Lung (tissue), 12 donors: ENCODE data around the gene ACOT12. TPM values are rescaled to one million over a fixed set of nuclear protein-coding genes. Genes with fewer than 3 reads are reported as not detected.

Experiments
- ATAC-seq: fragments of 200-7000 bp; cut with Tn5 transposase; one replicate; pipeline ENCODE4 v1.9.1; 2020; ENCODE audit warnings: moderate number of reproducible peaks; ENCODE audit not compliant: insufficient read depth, low FRiP score
- DNase-seq, 3 donors: peaks; one replicate each; pipeline ENCODE4 v3.0.0-alpha.2; 2013 to 2017
- H3K27ac ChIP-seq, 2 donors: one replicate each; pipeline ENCODE4 v1.5.1; 2013; ENCODE audit warnings: mild to moderate bottlenecking in 2 of 2, moderate library complexity in 2 of 2, control low read depth in 1 of 2, inconsistent platforms in 1 of 2, low read depth in 1 of 2, low read length in 1 of 2
- H3K27me3 ChIP-seq, 3 donors: one replicate each; pipeline ENCODE4 v1.5.1; 2013; ENCODE audit warnings: low read length in 2 of 3; ENCODE audit not compliant: control insufficient read depth in 3 of 3, insufficient read depth in 3 of 3
- H3K36me3 ChIP-seq, 4 donors: one replicate each; pipeline ENCODE4 v1.5.1; 2013; ENCODE audit warnings: low read length in 4 of 4, mild to moderate bottlenecking in 1 of 4, moderate library complexity in 1 of 4; ENCODE audit not compliant: control insufficient read depth in 4 of 4, insufficient read depth in 4 of 4
- H3K4me1 ChIP-seq, 5 donors: one replicate each; pipeline ENCODE4 v1.5.1; 2013; ENCODE audit warnings: low read length in 5 of 5, mild to moderate bottlenecking in 2 of 5, moderate library complexity in 1 of 5; ENCODE audit not compliant: control insufficient read depth in 5 of 5, insufficient read depth in 5 of 5
- H3K4me3 ChIP-seq: one replicate; pipeline ENCODE4 v1.5.1; 2013; ENCODE audit warnings: mild to moderate bottlenecking, control low read depth, moderate library complexity
- H3K9ac ChIP-seq, 2 donors: one replicate each; pipeline ENCODE4 v1.5.1; 2013; ENCODE audit warnings: low read length in 2 of 2, control low read depth in 1 of 2; ENCODE audit not compliant: insufficient read depth in 1 of 2
- H3K9me3 ChIP-seq, 4 donors: one replicate each; pipeline ENCODE4 v1.5.1; 2013; ENCODE audit warnings: low read length in 3 of 4, mild to moderate bottlenecking in 1 of 4, moderate library complexity in 1 of 4; ENCODE audit not compliant: control insufficient read depth in 4 of 4, insufficient read depth in 3 of 4
- CTCF ChIP-seq: IDR thresholded peaks from 2 replicates; pipeline ENCODE4 v1.5.1; 2012; ENCODE audit warnings: mild to moderate bottlenecking; ENCODE audit errors: control extremely low read depth, extremely low read depth
- WGBS, 2 donors: extraction: QIAGEN DNeasy Blood & Tissue Kit; methylation state at CpG; one replicate each; pipeline ENCODE4 v1.1.7; 2013; 5-methylcytosine and 5-hydroxymethylcytosine counted together
- polyA plus RNA-seq, 2 donors: library from polyadenylated mRNA; stranded (reverse); fragments of 200-250 nt; gene quantifications; one replicate each; pipeline ENCODE4 v1.2.1, GENCODE V29; 2013
- total RNA-seq, 2 donors: library from RNA; depleted of rRNA in 1 of 2; stranded (reverse); fragments of >200 nt in 1 of 2; gene quantifications; one replicate each; pipeline ENCODE4 v1.2.1, GENCODE V29; 2014 to 2021
- donor health status: control.
- donor health status: control.
- donor health status: Bipolar disorder and iron deficiency.
- donor health status: healthy.
- donor health status: DM: yes; HTN: yes; CAD: no.

The ACOT12 gene
- total and polyA plus RNA-seq, 4 donors = not detected

DNA sequence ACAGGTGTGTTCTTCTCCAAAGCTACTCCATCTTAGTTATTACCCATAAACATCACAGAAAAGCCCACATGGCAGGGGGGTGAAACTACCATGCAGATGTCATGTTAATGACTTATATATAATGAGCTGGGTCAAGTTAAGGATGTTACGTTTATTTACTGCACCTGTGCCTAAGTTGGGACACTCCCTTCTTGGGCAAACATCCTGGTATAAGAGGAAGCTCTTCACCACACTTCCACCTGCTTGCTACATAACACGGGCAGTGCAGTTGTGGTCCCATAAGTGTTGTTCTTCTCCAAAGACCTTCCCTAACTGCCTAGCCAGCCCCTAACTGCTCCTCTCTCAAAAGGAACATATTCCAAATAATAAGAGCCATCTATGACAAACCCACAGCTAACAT, 101.8 kb downstream of the ACOT12 start:
- no peak overlapping the region for H3K9ac ChIP-seq
- no peak overlapping the region for H3K27ac ChIP-seq
- H3K4me1 ChIP-seq = no peaks in the 10 kb centered on the region
- H3K9me3 ChIP-seq = peaks cover 2 to 11% (median 6%) of the 10 kb centered on the region in 4 donors
- 42 to 68% methylated on average over 2 of the region's 2 CpGs for WGBS, 2 donors
- ATAC-seq (no peak), DNase-seq (no peak)
- H3K4me3 ChIP-seq = no peak overlapping the region
- H3K36me3 ChIP-seq = peaks cover 0 to 14% (median 5%) of the 10 kb centered on the region in 4 donors
- TF ChIP-seq CTCF = no peak
- H3K27me3 ChIP-seq = no peaks in the 10 kb centered on the region

GRCh38 chr5:81290146-81290545, 103.8 kb downstream of the ACOT12 start:
- Histone ChIP-seq H3K36me3 (peaks cover 0 to 14% (median 5%) of the 10 kb centered on the region in 4 donors), H3K4me3 (no peak overlapping the region), H3K9ac (no peak overlapping the region), H3K27ac (no peak overlapping the region), H3K27me3 (no peaks in the 10 kb centered on the region), H3K9me3 (peaks cover 2 to 11% (median 6%) of the 10 kb centered on the region in 4 donors), H3K4me1 (no peaks in the 10 kb centered on the region)
- ATAC-seq = no peak
- DNase-seq = no peak
- TF ChIP-seq CTCF = no peak
- WGBS, 2 donors = 87 to 92% methylated on average over 1 of the region's 1 CpG

DNA sequence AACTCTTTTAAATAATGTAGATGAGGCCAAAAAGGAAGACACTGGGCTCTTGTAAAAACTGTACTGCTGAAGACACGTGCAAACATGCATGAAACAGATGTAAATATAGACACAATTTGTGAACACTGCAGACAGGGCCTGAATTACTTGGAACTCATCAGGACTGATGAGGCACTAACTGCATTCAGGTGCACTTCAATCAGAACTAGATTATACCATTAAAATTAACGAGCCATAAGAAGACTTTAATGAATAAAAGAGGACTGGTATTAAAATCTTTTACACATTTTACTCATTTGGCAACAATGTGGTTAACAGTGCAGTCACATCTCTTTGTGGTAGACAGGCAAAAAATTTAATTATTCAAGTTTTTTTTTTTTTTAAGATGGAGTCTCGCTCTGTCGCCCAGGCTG, 105.9 kb downstream of the ACOT12 start:
- Histone ChIP-seq H3K27ac (no peak overlapping the region), H3K9me3 (peaks cover 2 to 7% (median 5%) of the 10 kb centered on the region in 4 donors), H3K9ac (no peak overlapping the region), H3K27me3 (no peaks in the 10 kb centered on the region), H3K36me3 (peaks cover 0 to 9% (median 3%) of the 10 kb centered on the region in 4 donors), H3K4me3 (no peak overlapping the region), H3K4me1 (no peaks in the 10 kb centered on the region)
- WGBS, 2 donors = 87 to 88% methylated on average over 4 of the region's 4 CpGs
- no peak for TF ChIP-seq CTCF
- DNase-seq (no peak), ATAC-seq (no peak)

- WGBS, 2 donors = 71 to 74% methylated on average over 3 of the region's 3 CpGs
- no peaks in the 10 kb centered on the region for H3K9me3 ChIP-seq
- no peak for DNase-seq
- H3K36me3 ChIP-seq = no peaks in the 10 kb centered on the region
- no peak overlapping the region for H3K27ac ChIP-seq
- no peaks in the 10 kb centered on the region for H3K4me1 ChIP-seq
- no peak overlapping the region for H3K9ac ChIP-seq
- no peak for ATAC-seq
- no peak for TF ChIP-seq CTCF
- H3K27me3 ChIP-seq = no peaks in the 10 kb centered on the region
- H3K4me3 ChIP-seq = no peak overlapping the region
These were observed 107.8 kb downstream of the ACOT12 start for GRCh38 chr5:81286059-81286617.
